Measurements from ENCODE around the gene BNIP5.

- TF ChIP-seq CTCF (IDR thresholded peaks at IDR 0.05; ENCODE audit: low read depth, low read length), result no peak
- TF ChIP-seq EZH2phosphoT487 (IDR thresholded peaks at IDR 0.05; ENCODE audit: low read depth), result no peak
These were observed 51.5 kb downstream of the BNIP5 start for GRCh38 chr6:36285187-36285671.
